Mesendoderm (in vitro differentiated cells): ENCODE results near the gene TGFBR3.

Experiments used
- DNase-seq: peaks from one replicate; pipeline ENCODE4 v3.0.0; 2013
- H2AK5ac ChIP-seq: 2 replicates; pipeline ENCODE4 v1.6.1; 2013; ENCODE audit warnings: low read length, inconsistent platforms
- H2BK120ac ChIP-seq: 2 replicates; pipeline ENCODE4 v1.6.1; 2013; ENCODE audit warnings: low read depth, mild to moderate bottlenecking, low read length, moderate library complexity, mixed read lengths
- H2BK15ac ChIP-seq: replicated peaks from 2 replicates; pipeline ENCODE4 v1.6.1; 2013; ENCODE audit warnings: low read depth, mild to moderate bottlenecking, moderate library complexity
- H2BK5ac ChIP-seq: 2 replicates; pipeline ENCODE4 v1.6.1; 2013; ENCODE audit warnings: low read length, inconsistent platforms
- H3K18ac ChIP-seq: 2 replicates; pipeline ENCODE4 v1.6.1; 2013; ENCODE audit warnings: mild to moderate bottlenecking, low read length, mixed read lengths
- H3K23ac ChIP-seq: one replicate; pipeline ENCODE4 v1.6.1; 2013; ENCODE audit warnings: low read length
- H3K27ac ChIP-seq: 2 replicates; pipeline ENCODE4 v1.5.1; 2013; ENCODE audit warnings: low read depth, mild to moderate bottlenecking, inconsistent platforms, low read length, moderate library complexity
- H3K27me3 ChIP-seq: 2 replicates; pipeline ENCODE4 v1.6.1; 2013; ENCODE audit warnings: low read length, control low read depth, mild to moderate bottlenecking, inconsistent platforms; ENCODE audit not compliant: insufficient read depth, poor library complexity
- H3K36me3 ChIP-seq: 2 replicates; pipeline ENCODE4 v1.6.1; 2013; ENCODE audit warnings: low read length, inconsistent platforms; ENCODE audit not compliant: control insufficient read depth, insufficient read depth
- H3K4ac ChIP-seq: one replicate; pipeline ENCODE4 v1.6.1; 2013; ENCODE audit warnings: low read depth, mild to moderate bottlenecking, low read length, moderate library complexity
- H3K4me1 ChIP-seq: 2 replicates; pipeline ENCODE4 v1.6.1; 2013; ENCODE audit warnings: low read depth, low read length, inconsistent platforms; ENCODE audit not compliant: control insufficient read depth
- H3K4me2 ChIP-seq: 2 replicates; pipeline ENCODE4 v1.6.1; 2013; ENCODE audit warnings: low read length
- H3K4me3 ChIP-seq: 2 replicates; pipeline ENCODE4 v1.5.1; 2013; ENCODE audit warnings: mild to moderate bottlenecking, low read length
- H3K56ac ChIP-seq: one replicate; pipeline ENCODE4 v1.6.1; 2013; ENCODE audit warnings: low read length
- H3K79me1 ChIP-seq: 2 replicates; pipeline ENCODE4 v1.6.1; 2013; ENCODE audit warnings: low read length, inconsistent platforms
- H3K79me2 ChIP-seq: 2 replicates; pipeline ENCODE4 v1.6.1; 2013; ENCODE audit warnings: mild to moderate bottlenecking, low read length; ENCODE audit not compliant: control insufficient read depth, insufficient read depth
- H3K9ac ChIP-seq: 2 replicates; pipeline ENCODE4 v1.6.1; 2013; ENCODE audit warnings: low read length, inconsistent platforms
- H4K5ac ChIP-seq: one replicate; pipeline ENCODE4 v1.6.1; 2013; ENCODE audit warnings: low read length
- H4K8ac ChIP-seq: one replicate; pipeline ENCODE4 v1.6.1; 2013; ENCODE audit warnings: low read depth, mild to moderate bottlenecking, control low read depth, low read length, moderate library complexity
- WGBS: extraction: QIAGEN DNeasy Blood & Tissue Kit; methylation state at CpG from one replicate; pipeline ENCODE4 v1.1.7; 2013; ENCODE audit warnings: low lambda C conversion rate, missing lambda C conversion rate; ENCODE audit not compliant: insufficient coverage; ENCODE audit errors: extremely low coverage; 5-methylcytosine and 5-hydroxymethylcytosine counted together

TGFBR3 gene

DNA sequence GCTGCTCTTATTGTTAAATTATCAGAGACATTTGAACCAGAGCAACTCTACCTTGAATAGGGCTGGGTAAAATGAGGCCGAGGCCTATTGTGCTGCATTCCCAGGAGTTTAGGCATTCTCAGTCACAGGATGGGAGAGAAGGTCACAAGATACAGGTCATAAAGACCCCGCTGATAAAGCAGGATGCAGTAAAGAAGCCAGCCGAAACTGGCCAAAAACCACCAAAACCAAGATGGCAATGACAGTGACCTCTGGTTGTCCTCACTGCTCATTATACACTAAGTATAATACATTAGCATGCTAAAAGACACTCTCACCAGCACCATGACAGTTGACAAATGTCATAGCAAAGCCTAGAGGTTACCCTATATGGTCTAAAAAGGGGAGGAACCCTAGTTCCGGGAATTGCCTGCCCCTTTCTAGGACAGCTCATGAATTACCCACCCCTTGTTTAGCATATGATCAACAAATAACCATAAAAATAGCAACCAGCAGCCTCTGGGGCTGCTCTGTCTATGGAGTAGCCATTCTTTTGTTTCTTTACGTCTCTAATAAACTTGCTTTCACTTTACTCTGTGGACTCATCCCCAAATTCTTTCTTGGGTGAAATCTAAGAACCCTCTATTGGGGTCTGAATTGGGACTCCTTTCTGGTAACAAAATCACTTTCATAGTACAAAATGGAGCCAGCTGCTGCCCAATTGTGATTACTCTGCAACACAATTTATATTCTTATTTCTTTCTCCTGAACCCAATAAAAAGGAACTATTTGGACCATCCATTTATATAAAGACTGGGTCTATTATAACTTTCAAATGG lies 179.6 kb downstream of the TGFBR3 start:
- no peak overlapping the region for H3K27ac ChIP-seq
- WGBS = no CpG with 5 or more reads among the region's 5 CpGs

DNA sequence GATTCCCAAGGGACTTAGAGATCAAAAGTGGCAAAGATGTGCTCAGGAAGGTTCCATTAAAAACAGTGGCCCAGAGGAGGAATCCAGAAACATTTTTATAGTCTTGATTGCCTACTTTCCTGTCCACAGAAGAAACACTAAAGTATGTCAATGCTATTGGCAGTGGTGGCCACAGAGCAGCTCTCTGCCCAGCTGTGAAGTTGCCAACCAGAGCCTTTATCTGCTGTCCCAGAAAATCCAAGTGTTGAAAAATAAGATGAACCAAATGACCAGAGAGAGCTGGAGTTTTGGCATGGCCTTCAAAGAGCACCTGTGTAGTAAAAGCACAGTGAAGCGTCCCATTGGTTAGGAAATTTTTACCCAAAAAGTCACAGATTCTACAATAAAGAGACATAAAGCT lies 181.2 kb downstream of the TGFBR3 start:
- H3K36me3 ChIP-seq = no peaks in the 10 kb centered on the region
- no peak for DNase-seq
- no peaks in the 10 kb centered on the region for H3K79me1 ChIP-seq
- H3K4ac ChIP-seq = no peak overlapping the region
- H3K4me1 ChIP-seq = no peaks in the 10 kb centered on the region
- no peak overlapping the region for H4K5ac ChIP-seq
- no peak overlapping the region for H2AK5ac ChIP-seq
- no peak overlapping the region for H2BK120ac ChIP-seq
- H3K9ac ChIP-seq = no peak overlapping the region
- H4K8ac ChIP-seq = no peak overlapping the region
- no peak overlapping the region for H3K56ac ChIP-seq
- H3K27me3 ChIP-seq = no peaks in the 10 kb centered on the region
- no peak overlapping the region for H3K4me2 ChIP-seq
- H2BK15ac ChIP-seq = no peak overlapping the region
- no peak overlapping the region for H2BK5ac ChIP-seq
- H3K18ac ChIP-seq = no peak overlapping the region
- H3K79me2 ChIP-seq = no peaks in the 10 kb centered on the region
- no CpG with 5 or more reads among the region's 1 CpG for WGBS
- H3K4me3 ChIP-seq = no peak overlapping the region
- H3K27ac ChIP-seq = no peak overlapping the region
- H3K23ac ChIP-seq = no peak overlapping the region

More for the DNA sequence above, 179.6 kb downstream of the TGFBR3 start:
- Histone ChIP-seq H3K4ac (no peak overlapping the region), H2AK5ac (no peak overlapping the region), H3K56ac (no peak overlapping the region), H3K27me3 (no peaks in the 10 kb centered on the region), H3K4me3 (no peak overlapping the region), H4K5ac (no peak overlapping the region), H3K9ac (no peak overlapping the region), H3K79me1 (no peaks in the 10 kb centered on the region), H3K18ac (no peak overlapping the region), H3K23ac (no peak overlapping the region), H2BK120ac (no peak overlapping the region), H2BK5ac (no peak overlapping the region), H2BK15ac (no peak overlapping the region), H3K36me3 (no peaks in the 10 kb centered on the region), H3K79me2 (no peaks in the 10 kb centered on the region), H3K4me2 (no peak overlapping the region), H3K4me1 (no peaks in the 10 kb centered on the region), H4K8ac (no peak overlapping the region)
- DNase-seq = peak; percentile 26

GRCh38 chr1:91703095-91703494 lies 182.9 kb downstream of the TGFBR3 start:
- Histone ChIP-seq H3K79me2 (no peaks in the 10 kb centered on the region), H3K9ac (no peak overlapping the region), H3K18ac (no peak overlapping the region), H3K4me1 (no peaks in the 10 kb centered on the region), H2AK5ac (no peak overlapping the region), H3K4me3 (no peak overlapping the region), H3K79me1 (no peaks in the 10 kb centered on the region), H3K4me2 (no peak overlapping the region), H3K4ac (no peak overlapping the region), H3K56ac (no peak overlapping the region), H2BK5ac (no peak overlapping the region), H3K23ac (no peak overlapping the region), H2BK15ac (no peak overlapping the region), H4K8ac (no peak overlapping the region), H3K27ac (no peak overlapping the region), H3K27me3 (no peaks in the 10 kb centered on the region), H2BK120ac (no peak overlapping the region), H4K5ac (no peak overlapping the region), H3K36me3 (no peaks in the 10 kb centered on the region)
- DNase-seq = no peak
- WGBS = no CpG with 5 or more reads among the region's 4 CpGs

DNA sequence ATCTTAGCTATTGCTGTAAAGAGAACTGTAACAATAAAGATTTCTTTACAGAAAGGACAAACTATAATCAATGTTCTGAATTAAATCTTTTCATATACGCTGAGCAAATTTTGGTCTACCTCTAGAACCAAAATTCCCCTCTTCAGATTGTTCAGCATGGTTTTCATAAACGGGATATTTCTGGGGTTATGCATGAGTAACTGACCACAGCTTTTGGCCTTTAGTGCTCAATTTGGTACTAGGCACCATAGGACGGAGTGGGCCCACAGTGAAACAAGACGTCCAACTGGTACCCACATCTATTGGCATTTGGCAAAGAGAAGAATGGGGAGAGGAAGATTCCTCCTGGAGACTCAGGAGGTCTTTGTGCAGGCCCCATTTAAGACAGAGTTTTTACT lies 184.5 kb downstream of the TGFBR3 start:
- H3K27me3 ChIP-seq = no peaks in the 10 kb centered on the region
- H3K56ac ChIP-seq = no peak overlapping the region
- no peak overlapping the region for H4K5ac ChIP-seq
- no peak overlapping the region for H3K4ac ChIP-seq
- no peaks in the 10 kb centered on the region for H3K36me3 ChIP-seq
- no peak overlapping the region for H2BK15ac ChIP-seq
- H3K4me1 ChIP-seq = no peaks in the 10 kb centered on the region
- no peak overlapping the region for H2BK5ac ChIP-seq
- H3K79me1 ChIP-seq = no peaks in the 10 kb centered on the region
- H4K8ac ChIP-seq = no peak overlapping the region
- H3K27ac ChIP-seq = no peak overlapping the region
- no peak overlapping the region for H2AK5ac ChIP-seq
- H3K23ac ChIP-seq = no peak overlapping the region
- H3K79me2 ChIP-seq = no peaks in the 10 kb centered on the region
- H3K4me2 ChIP-seq = no peak overlapping the region
- no peak overlapping the region for H2BK120ac ChIP-seq
- no CpG with 5 or more reads among the region's 4 CpGs for WGBS
- H3K18ac ChIP-seq = no peak overlapping the region
- DNase-seq = no peak
- no peak overlapping the region for H3K9ac ChIP-seq
- no peak overlapping the region for H3K4me3 ChIP-seq

DNA sequence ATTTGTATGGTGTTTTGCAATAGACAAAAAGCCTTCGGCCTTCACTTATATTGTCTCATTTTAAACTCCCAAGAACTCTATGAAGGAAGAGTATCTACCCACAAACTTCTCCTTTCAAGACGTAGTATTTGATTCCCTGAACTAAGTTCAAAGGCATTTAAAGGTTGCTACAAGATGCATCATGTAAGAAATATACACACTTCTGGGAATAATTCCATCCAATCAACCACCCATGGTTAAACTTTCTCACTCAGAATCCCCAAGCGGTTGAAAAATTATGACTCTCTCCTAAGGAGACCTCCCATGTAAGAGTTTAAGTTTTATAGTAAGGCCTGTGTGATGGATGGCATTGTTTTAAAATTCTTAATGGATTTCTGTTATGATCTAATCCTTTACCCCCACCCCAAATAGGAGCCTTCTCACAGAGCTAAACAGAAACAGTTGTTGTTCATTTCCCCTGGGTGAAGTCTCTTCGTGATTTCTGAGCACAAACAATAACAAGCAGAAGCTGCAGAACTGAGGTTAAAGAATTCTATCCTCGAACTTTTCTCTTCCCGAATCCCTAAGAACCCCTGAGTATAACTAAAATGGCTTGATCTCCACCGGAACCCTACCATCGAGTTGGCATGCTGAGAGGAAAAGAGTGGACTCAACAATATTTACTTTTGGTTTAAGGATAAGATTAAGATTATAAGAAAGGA lies 185.0 kb downstream of the TGFBR3 start:
- no peak overlapping the region for H3K18ac ChIP-seq
- H3K79me1 ChIP-seq = no peaks in the 10 kb centered on the region
- no peak overlapping the region for H4K5ac ChIP-seq
- H3K79me2 ChIP-seq = no peaks in the 10 kb centered on the region
- DNase-seq = no peak
- H3K4me3 ChIP-seq = no peak overlapping the region
- H3K56ac ChIP-seq = no peak overlapping the region
- no peak overlapping the region for H2AK5ac ChIP-seq
- no peak overlapping the region for H3K23ac ChIP-seq
- no peaks in the 10 kb centered on the region for H3K4me1 ChIP-seq
- H4K8ac ChIP-seq = no peak overlapping the region
- H2BK5ac ChIP-seq = no peak overlapping the region
- no peak overlapping the region for H3K9ac ChIP-seq
- no peaks in the 10 kb centered on the region for H3K27me3 ChIP-seq
- H2BK120ac ChIP-seq = no peak overlapping the region
- no peaks in the 10 kb centered on the region for H3K36me3 ChIP-seq
- no peak overlapping the region for H3K4me2 ChIP-seq
- H3K27ac ChIP-seq = no peak overlapping the region
- no peak overlapping the region for H3K4ac ChIP-seq
- WGBS = no CpG with 5 or more reads among the region's 8 CpGs
- H2BK15ac ChIP-seq = no peak overlapping the region
